ENCODE measurements around the gene FOXS1. TPM values are rescaled to one million over a fixed set of nuclear protein-coding genes. Genes with fewer than 3 reads are reported as not detected.

FOXS1 gene
- total and polyA plus RNA-seq, 10 donors = 1.4 to 5.7 (median 2.1) TPM

DNA sequence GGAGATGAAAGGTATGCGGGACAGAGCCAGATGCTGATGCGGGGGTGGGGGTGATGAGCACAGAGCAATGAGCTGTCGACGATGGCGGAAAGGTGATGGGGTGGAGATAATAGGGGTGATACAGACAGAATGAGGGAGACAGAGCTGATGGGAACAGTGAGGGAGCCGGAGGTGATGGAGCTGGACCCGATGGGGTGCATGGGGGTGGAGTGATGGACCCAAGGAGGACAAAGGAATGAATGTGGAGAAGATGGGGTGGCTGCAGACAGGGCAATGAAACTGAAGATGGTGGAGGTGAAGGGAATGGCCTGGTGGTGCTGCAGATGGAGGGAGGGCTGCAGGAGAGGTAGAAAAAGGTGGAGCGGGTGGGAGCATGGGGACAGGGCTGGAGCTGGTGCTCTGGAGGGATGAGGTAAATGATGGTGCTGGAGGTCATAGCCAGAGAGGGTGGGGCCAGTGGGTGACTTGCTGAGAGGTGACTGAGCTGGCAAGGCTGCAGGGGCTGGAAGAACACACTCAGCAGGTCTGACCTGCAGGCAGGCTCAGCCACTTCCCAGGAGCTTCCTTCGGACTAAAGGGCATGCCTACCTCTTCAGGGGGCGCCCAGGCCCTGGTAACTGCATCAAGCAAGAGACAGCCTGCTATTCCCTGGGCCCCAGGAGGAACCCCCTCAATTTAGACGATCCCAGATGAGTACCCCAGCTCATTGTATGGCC lies 6.0 kb upstream of the FOXS1 start:
- DNase-seq = no peak
- Histone ChIP-seq H3K9me3 (no peaks in the 10 kb centered on the region), H3K27ac (no peak overlapping the region), H3K27me3 (replicated peaks in 1 of 7) (peaks cover 0 to 41% (median 4%) of the 10 kb centered on the region in 7 donors), H3K36me3 (no peaks in the 10 kb centered on the region), H3K4me3 (no peak overlapping the region), H3K4me1 (peaks cover 0 to 13% (median 7%) of the 10 kb centered on the region in 6 donors)
- TF ChIP-seq POLR2A (IDR thresholded peaks at IDR 0.05) = no peak
- TF ChIP-seq POLR2AphosphoS5 (IDR thresholded peaks at IDR 0.05) = no peak
- TF ChIP-seq, protein P1, sequence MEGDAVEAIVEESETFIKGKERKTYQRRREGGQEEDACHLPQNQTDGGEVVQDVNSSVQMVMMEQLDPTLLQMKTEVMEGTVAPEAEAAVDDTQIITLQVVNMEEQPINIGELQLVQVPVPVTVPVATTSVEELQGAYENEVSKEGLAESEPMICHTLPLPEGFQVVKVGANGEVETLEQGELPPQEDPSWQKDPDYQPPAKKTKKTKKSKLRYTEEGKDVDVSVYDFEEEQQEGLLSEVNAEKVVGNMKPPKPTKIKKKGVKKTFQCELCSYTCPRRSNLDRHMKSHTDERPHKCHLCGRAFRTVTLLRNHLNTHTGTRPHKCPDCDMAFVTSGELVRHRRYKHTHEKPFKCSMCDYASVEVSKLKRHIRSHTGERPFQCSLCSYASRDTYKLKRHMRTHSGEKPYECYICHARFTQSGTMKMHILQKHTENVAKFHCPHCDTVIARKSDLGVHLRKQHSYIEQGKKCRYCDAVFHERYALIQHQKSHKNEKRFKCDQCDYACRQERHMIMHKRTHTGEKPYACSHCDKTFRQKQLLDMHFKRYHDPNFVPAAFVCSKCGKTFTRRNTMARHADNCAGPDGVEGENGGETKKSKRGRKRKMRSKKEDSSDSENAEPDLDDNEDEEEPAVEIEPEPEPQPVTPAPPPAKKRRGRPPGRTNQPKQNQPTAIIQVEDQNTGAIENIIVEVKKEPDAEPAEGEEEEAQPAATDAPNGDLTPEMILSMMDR (IDR thresholded peaks at IDR 0.05 in 8 of 11, conservative IDR thresholded peaks at IDR 0.05 in 3 of 11) = no peak
- intact Hi-C loops (cut with DNase I; ENCODE audit: low total_unique reads) = loop anchor here (10.0 kb wide), 2 partner anchors 103 to 243 kb away; partner anchors contain the start of gene PDRG1
- 78 to 84% (median 81%) methylated on average over 11 of the region's 11 CpGs for WGBS, 5 donors

DNA sequence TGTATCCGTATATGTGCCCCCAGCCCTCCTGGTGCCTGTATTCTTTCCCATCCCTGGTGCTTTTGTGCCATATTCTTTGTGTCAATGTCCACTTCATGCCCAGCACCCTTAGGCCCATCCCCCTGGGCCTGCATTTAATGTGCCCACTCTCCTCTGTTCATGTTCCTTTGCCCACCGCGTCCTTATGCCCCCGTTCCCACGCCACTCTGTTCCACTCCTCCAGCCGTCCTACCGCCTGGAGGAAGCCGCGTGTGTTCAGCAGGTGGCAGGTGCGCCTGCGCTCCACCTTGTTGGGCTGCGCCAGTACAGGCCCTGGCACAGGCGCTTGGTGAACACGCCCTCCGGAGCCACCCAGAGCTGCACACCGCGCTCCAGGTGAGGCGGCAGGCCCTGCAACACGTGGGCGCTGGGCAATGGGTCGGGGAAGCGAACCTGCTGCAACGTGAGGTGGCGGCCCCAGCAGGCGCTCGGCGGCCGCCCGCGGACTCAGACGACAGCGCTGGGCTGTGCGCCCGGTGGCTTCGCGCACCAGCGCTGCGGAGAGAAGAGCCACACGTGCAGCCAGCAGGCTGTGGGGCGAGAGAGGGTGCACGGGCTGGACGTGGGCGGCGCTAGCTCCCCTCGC lies 4.0 kb upstream of the FOXS1 start:
- WGBS, 5 donors = 45 to 77% (median 51%) methylated on average over 28 to 45 of the region's 45 CpGs
- intact Hi-C loops (cut with DNase I; ENCODE audit: low total_unique reads) = no loop called here
- Histone ChIP-seq H3K27me3 (replicated peaks in 1 of 7) (peaks cover 0 to 41% (median 4%) of the 10 kb centered on the region in 7 donors), H3K27ac (no peak overlapping the region), H3K36me3 (no peaks in the 10 kb centered on the region), H3K4me1 (peaks cover 0 to 32% (median 10%) of the 10 kb centered on the region in 6 donors), H3K9me3 (no peaks in the 10 kb centered on the region), H3K4me3 (no peak overlapping the region)
- TF ChIP-seq POLR2AphosphoS5 (IDR thresholded peaks at IDR 0.05) (no peak), POLR2A (IDR thresholded peaks at IDR 0.05) (no peak)
- TF ChIP-seq, protein P1 (IDR thresholded peaks at IDR 0.05 in 8 of 11, conservative IDR thresholded peaks at IDR 0.05 in 3 of 11) = no peak
- no peak for DNase-seq

DNA sequence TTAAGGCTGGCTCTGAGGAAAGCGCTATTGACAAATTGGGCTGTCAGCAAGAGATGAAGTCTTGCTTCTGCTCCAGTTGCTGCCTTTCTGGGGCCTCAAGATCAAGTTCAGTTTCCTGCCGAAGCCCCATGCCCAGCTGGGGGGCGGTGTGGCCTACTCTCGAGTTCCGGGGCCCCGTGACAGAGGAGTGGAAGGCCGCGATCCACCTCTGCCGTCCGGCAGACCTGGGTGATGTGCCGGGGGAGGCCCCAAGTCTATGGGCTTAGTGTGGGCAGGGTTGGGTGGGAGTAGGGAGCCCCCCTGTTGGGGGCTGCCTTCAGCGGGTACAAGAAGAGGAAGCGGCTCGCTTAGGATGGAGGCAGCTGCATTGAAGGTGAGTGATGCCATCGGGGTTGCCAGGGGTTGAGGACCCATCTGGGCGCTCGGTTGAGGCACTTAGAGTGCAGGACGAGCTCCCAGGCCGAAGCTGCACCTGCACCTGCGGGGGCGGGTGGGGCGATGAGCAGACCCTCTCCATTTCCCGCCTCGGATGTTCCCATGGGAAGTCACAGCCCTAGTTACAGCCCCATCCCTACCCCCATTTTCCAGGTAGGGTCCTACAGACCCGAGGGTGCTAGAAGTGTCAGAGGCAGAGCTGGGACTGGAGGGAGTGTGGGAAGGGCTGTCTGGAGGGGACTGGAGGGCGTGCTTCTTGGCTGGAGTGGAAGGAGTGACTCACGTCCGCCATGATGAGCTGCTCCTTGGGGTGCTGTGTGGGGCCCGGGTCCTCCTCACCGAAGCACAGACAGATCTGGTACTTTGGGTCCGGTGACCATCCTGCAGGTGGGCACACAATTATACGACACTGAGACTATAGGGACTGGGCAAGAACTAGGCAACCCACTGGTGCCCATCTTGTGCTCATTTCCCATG lies 2.9 kb upstream of the FOXS1 start:
- Histone ChIP-seq H3K4me1 (peaks cover 0 to 43% (median 12%) of the 10 kb centered on the region in 6 donors), H3K4me3 (no peak overlapping the region), H3K27me3 (replicated peaks in 1 of 7) (peaks cover 0 to 41% (median 4%) of the 10 kb centered on the region in 7 donors), H3K27ac (no peak overlapping the region), H3K36me3 (no peaks in the 10 kb centered on the region), H3K9me3 (no peaks in the 10 kb centered on the region)
- TF ChIP-seq POLR2A (IDR thresholded peaks at IDR 0.05) (no peak), POLR2AphosphoS5 (IDR thresholded peaks at IDR 0.05) (no peak)
- TF ChIP-seq, protein P1 (IDR thresholded peaks at IDR 0.05 in 8 of 11, conservative IDR thresholded peaks at IDR 0.05 in 3 of 11) = no peak
- intact Hi-C loops (cut with DNase I; ENCODE audit: low total_unique reads) = no loop called here
- no peak for DNase-seq
- WGBS, 5 donors = 72 to 83% (median 79%) methylated on average over 24 to 32 of the region's 32 CpGs

Measured in spleen (tissue), 11 donors.